GM23338 (cell line): ENCODE measurements around the gene HMCN2. TPM values are rescaled to one million over a fixed set of nuclear protein-coding genes. Genes with fewer than 3 reads are reported as not detected.

Experiments used
- ATAC-seq: fragments of 200-7000 bp; cut with Tn5 transposase; 3 replicates; pipeline ENCODE4 v1.9.1; 2020
- DNase-seq: peaks from one replicate; pipeline ENCODE4 v3.0.0-alpha.2; 2015; ENCODE audit warnings: low spot score
- H2AFZ ChIP-seq: fragments of 200-600 bp; sonication (generic); 2 replicates; pipeline ENCODE4 v1.8.0; 2016; ENCODE audit warnings: antibody characterized with exemption, mild to moderate bottlenecking, moderate library complexity
- H3F3A ChIP-seq: fragments of 200-600 bp; sonication (generic); replicated peaks from 2 replicates; pipeline ENCODE4 v1.8.0; 2017; ENCODE audit warnings: antibody characterized with exemption, mixed run types, low read depth
- H3K27ac ChIP-seq: fragments of 200-600 bp; sonication (generic); 2 replicates; pipeline ENCODE4 v1.6.1; 2016; ENCODE audit warnings: low read depth
- H3K27me3 ChIP-seq: fragments of 200-600 bp; sonication (generic); 2 replicates; pipeline ENCODE4 v1.8.0; 2016; ENCODE audit warnings: mild to moderate bottlenecking, mixed run types, moderate library complexity; ENCODE audit not compliant: insufficient read depth
- H3K36me3 ChIP-seq: fragments of 200-600 bp; sonication (generic); 2 replicates; pipeline ENCODE4 v1.8.0; 2016; ENCODE audit warnings: mild to moderate bottlenecking; ENCODE audit not compliant: insufficient read depth
- H3K4me1 ChIP-seq: fragments of 200-600 bp; sonication (generic); 2 replicates; pipeline ENCODE4 v1.8.0; 2016; ENCODE audit warnings: mild to moderate bottlenecking, moderate library complexity; ENCODE audit not compliant: insufficient read depth
- H3K4me2 ChIP-seq: fragments of 200-600 bp; sonication (generic); 2 replicates; pipeline ENCODE4 v1.7.1; 2017; ENCODE audit warnings: mixed run types
- H3K4me3 ChIP-seq: fragments of 200-600 bp; sonication (generic); 2 replicates; pipeline ENCODE4 v1.6.1; 2016; ENCODE audit warnings: mixed run types
- H3K79me2 ChIP-seq: fragments of 200-600 bp; sonication (generic); replicated peaks from 2 replicates; pipeline ENCODE4 v1.8.0; 2017; ENCODE audit warnings: mild to moderate bottlenecking; ENCODE audit not compliant: insufficient read depth
- H3K9me2 ChIP-seq: fragments of 200-600 bp; sonication (generic); 2 replicates; pipeline ENCODE4 v1.8.0; 2017; ENCODE audit not compliant: insufficient read depth
- H4K20me1 ChIP-seq: fragments of 200-600 bp; sonication (generic); replicated peaks from 2 replicates; pipeline ENCODE4 v1.8.0; 2017; ENCODE audit warnings: mild to moderate bottlenecking; ENCODE audit not compliant: insufficient read depth
- H3K27ac Mint-ChIP-seq: 2 replicates; pipeline ENCODE4 v1.8.0; 2020; ENCODE audit warnings: inconsistent platforms, mild to moderate bottlenecking, moderate library complexity, mixed read lengths
- H3K27me3 Mint-ChIP-seq: 3 replicates; pipeline ENCODE4 v1.8.0; 2022; ENCODE audit warnings: low read depth, mild to moderate bottlenecking, moderate library complexity, mixed read lengths, inconsistent platforms; ENCODE audit not compliant: insufficient read depth, poor library complexity
- H3K36me3 Mint-ChIP-seq: 3 replicates; pipeline ENCODE4 v1.8.0; 2021; ENCODE audit warnings: low read depth, mild to moderate bottlenecking, inconsistent platforms, moderate library complexity, mixed read lengths
- H3K4me1 Mint-ChIP-seq: 3 replicates; pipeline ENCODE4 v1.8.0; 2020; ENCODE audit warnings: mild to moderate bottlenecking, inconsistent platforms, mixed read lengths
- H3K4me3 Mint-ChIP-seq: 3 replicates; pipeline ENCODE4 v1.8.0; 2021; ENCODE audit warnings: moderate library complexity, mild to moderate bottlenecking, inconsistent platforms, mixed read lengths
- H3K9me3 Mint-ChIP-seq: 3 replicates; pipeline ENCODE4 v1.8.0; 2020; ENCODE audit warnings: moderate library complexity, mild to moderate bottlenecking, inconsistent platforms, mixed read lengths
- CREB1 ChIP-seq: fragments of 250-450 bp; sonication (Bioruptor Pico); IDR thresholded peaks from 2 replicates; pipeline ENCODE4 v1.5.0; 2020; ENCODE audit warnings: low read depth, mild to moderate bottlenecking, moderate library complexity
- CTCF ChIP-seq, 2 experiments: fragments of 200-600 bp in 1 of 2; sonication (generic) in 1 of 2; conservative IDR thresholded peaks; 2 replicates each; pipeline versions ENCODE4 v1.5.1 to v1.6.1; 2016 to 2017; ENCODE audit warnings: antibody characterized with exemption in 2 of 2, low read depth in 2 of 2, mild to moderate bottlenecking in 2 of 2, moderate library complexity in 1 of 2
- ETS1 ChIP-seq: IDR thresholded peaks from 2 replicates; pipeline ENCODE4 v1.6.1; 2016; ENCODE audit warnings: antibody characterized with exemption
- EZH2 ChIP-seq: fragments of 200-600 bp; sonication (generic); IDR thresholded peaks from one replicate; pipeline ENCODE4 v1.8.0; 2017; ENCODE audit warnings: antibody characterized with exemption, mild to moderate bottlenecking, low read depth; ENCODE audit not compliant: unreplicated experiment
- EZH2phosphoT487 ChIP-seq: fragments of 200-600 bp; sonication (generic); IDR thresholded peaks from one replicate; pipeline ENCODE4 v1.8.1; 2018; ENCODE audit warnings: antibody characterized with exemption; ENCODE audit not compliant: unreplicated experiment
- JUNB ChIP-seq: IDR thresholded peaks from one replicate; pipeline ENCODE4 v1.6.1; 2016; ENCODE audit warnings: antibody characterized with exemption; ENCODE audit not compliant: unreplicated experiment
- NANOG ChIP-seq: IDR thresholded peaks from 2 replicates; pipeline ENCODE4 v1.6.1; 2016; ENCODE audit warnings: antibody characterized with exemption, borderline replicate concordance
- POLR2AphosphoS5 ChIP-seq: IDR thresholded peaks from 2 replicates; pipeline ENCODE4 v1.6.1; 2016; ENCODE audit warnings: antibody characterized with exemption, low read depth
- REST ChIP-seq: IDR thresholded peaks from one replicate; pipeline ENCODE4 v1.6.1; 2018; ENCODE audit warnings: antibody characterized with exemption; ENCODE audit not compliant: unreplicated experiment
- STAT1 ChIP-seq: IDR thresholded peaks from one replicate; pipeline ENCODE4 v1.6.1; 2016; ENCODE audit warnings: antibody characterized with exemption; ENCODE audit not compliant: unreplicated experiment
- ZNF114 ChIP-seq: fragments of 250-450 bp; sonication (Bioruptor Pico); IDR thresholded peaks from 2 replicates; pipeline ENCODE4 v1.5.0; 2020; ENCODE audit warnings: mild to moderate bottlenecking, moderate library complexity
- ZNF331 ChIP-seq: fragments of 250-450 bp; sonication (Bioruptor Pico); IDR thresholded peaks from 2 replicates; pipeline ENCODE4 v1.5.0; 2020; ENCODE audit warnings: low read depth, mild to moderate bottlenecking, moderate library complexity
- ZNF462 ChIP-seq: fragments of 250-450 bp; sonication (Bioruptor Pico); IDR thresholded peaks from 2 replicates; pipeline ENCODE4 v1.5.0; 2020; ENCODE audit warnings: mild to moderate bottlenecking, moderate library complexity
- polyA plus RNA-seq: library from polyadenylated mRNA; unstranded; fragments of >200 nt; fragmentation: Nextera tagmentation; extraction: Ambion mirVana; gene quantifications from 2 replicates; pipeline ENCODE4 v1.2.1, GENCODE V29; 2016
- total RNA-seq: library from RNA; depleted of rRNA; stranded (reverse); fragments of >200 nt; shearing (Covaris generic); gene quantifications from 2 replicates; pipeline ENCODE4 v1.2.3, GENCODE V29; 2014

HMCN2 gene
- total and polyA plus RNA-seq, 2 experiments from 2014 or later, result 1.3 to 4.7 TPM

GRCh38 chr9:130393681-130394071, 128.1 kb downstream of the HMCN2 start (continued):
- TF ChIP-seq EZH2phosphoT487 (no peak), POLR2AphosphoS5 (no peak), ZNF331 (CRISPR knock-in tag) (no peak), STAT1 (no peak)

- H3K27ac Mint-ChIP-seq, result no peak overlapping the region
- Histone ChIP-seq H3K4me2 (no peak overlapping the region), H3F3A (no peaks in the 10 kb centered on the region), H3K27ac (no peak overlapping the region), H3K36me3 (no peaks in the 10 kb centered on the region), H2AFZ (no peak overlapping the region), H3K9me2 (no peaks in the 10 kb centered on the region), H4K20me1 (no peaks in the 10 kb centered on the region), H3K79me2 (no peaks in the 10 kb centered on the region), H3K4me3 (no peak overlapping the region), H3K27me3 (no peaks in the 10 kb centered on the region), H3K4me1 (no peaks in the 10 kb centered on the region)
- H3K9me3 Mint-ChIP-seq, result no peaks in the 10 kb centered on the region
- H3K4me1 Mint-ChIP-seq, result peaks cover 12% of the 10 kb centered on the region
- peaks cover 12% of the 10 kb centered on the region for H3K27me3 Mint-ChIP-seq
- TF ChIP-seq POLR2AphosphoS5, result no peak
- TF ChIP-seq REST, result no peak
- TF ChIP-seq ZNF462 (CRISPR knock-in tag), result no peak
- no peak for TF ChIP-seq CREB1
- TF ChIP-seq NANOG, result no peak
- TF ChIP-seq ETS1, result no peak
- no peak for TF ChIP-seq STAT1
- no peak for TF ChIP-seq EZH2phosphoT487
- TF ChIP-seq CTCF (conservative IDR thresholded peaks at IDR 0.05; ENCODE audit: low read depth in 2 of 2), result no peak
- TF ChIP-seq JUNB, result no peak
- no peak for TF ChIP-seq ZNF331 (CRISPR knock-in tag)
- TF ChIP-seq EZH2, result no peak
- TF ChIP-seq ZNF114 (CRISPR knock-in tag), result no peak
- ATAC-seq (no peak), DNase-seq (no peak)
- no peak overlapping the region for H3K4me3 Mint-ChIP-seq
- peaks cover 8% of the 10 kb centered on the region; the same call in 1 of the 3 replicates for H3K36me3 Mint-ChIP-seq
These were observed 128.8 kb downstream of the HMCN2 start for GRCh38 chr9:130394320-130394719.
